Measurements from ENCODE around the gene CELF3.

- TF ChIP-seq CTCF (conservative IDR thresholded peaks at IDR 0.05) (no peak), EZH2 (IDR thresholded peaks at IDR 0.05; ENCODE audit: low read depth) (no peak)
These were observed 20.4 kb upstream of the CELF3 start for GRCh38 chr1:151737026-151737425.

Data from PC-9 (cell line).